T follicular helper cell (primary cell): Measurements from ENCODE around the gene SLPI.
A peak's percentile ranks its signal among the peaks of the same experiment; 100 is the strongest.

Experiments
- DNase-seq: peaks from one replicate; pipeline ENCODE4 v3.0.0-alpha.2; 2020; ENCODE audit warnings: low read depth
- total RNA-seq, 2 experiments: gene quantifications; one replicate each; lab custom pipeline; 2026; lab: John Stamatoyannopoulos, UW

The SLPI gene
- 0 to 0.06 reads per million in 2 experiments for total RNA-seq

GRCh38 chr20:45254383-45255262 lies at the start of gene SLPI:
SLPI (minus strand) TSS chr20:45254564; CDS start chr20:45254543, 21 bp downstream.
- no peak for DNase-seq

- DNase-seq: no peak
Measured at GRCh38 chr20:45303586-45304463, 49.5 kb upstream of the SLPI start.

GRCh38 chr20:45301824-45302271 lies 47.5 kb upstream of the SLPI start:
- DNase-seq: no peak

- DNase-seq: no peak
Measured at GRCh38 chr20:45300961-45301360, 46.6 kb upstream of the SLPI start.

GRCh38 chr20:45299786-45300185 lies 45.4 kb upstream of the SLPI start:
- no peak for DNase-seq

- DNase-seq: no peak
Measured at GRCh38 chr20:45297786-45298497, 43.6 kb upstream of the SLPI start.

- no peak for DNase-seq
Measured at GRCh38 chr20:45294659-45295058, 40.3 kb upstream of the SLPI start.

GRCh38 chr20:45294003-45294368 lies 39.6 kb upstream of the SLPI start:
- DNase-seq: no peak

GRCh38 chr20:45293041-45294002 lies 39.0 kb upstream of the SLPI start:
- peak; percentile 62 for DNase-seq

- no peak for DNase-seq
Measured at GRCh38 chr20:45292343-45292742, 38.0 kb upstream of the SLPI start.

GRCh38 chr20:45291526-45291925 lies 37.2 kb upstream of the SLPI start:
- DNase-seq: no peak

- peak; percentile 38 for DNase-seq
Measured at GRCh38 chr20:45290677-45291355, 36.5 kb upstream of the SLPI start.

GRCh38 chr20:45289942-45290676 lies 35.7 kb upstream of the SLPI start:
- no peak for DNase-seq

- no peak for DNase-seq
Measured at GRCh38 chr20:45288860-45289259, 34.5 kb upstream of the SLPI start.

GRCh38 chr20:45288376-45288775 lies 34.0 kb upstream of the SLPI start:
- no peak for DNase-seq

GRCh38 chr20:45283551-45284057 lies 29.2 kb upstream of the SLPI start:
- DNase-seq: no peak

- no peak for DNase-seq
Measured at GRCh38 chr20:45282700-45283550, 28.6 kb upstream of the SLPI start.

- DNase-seq: no peak
Measured at GRCh38 chr20:45279992-45280391, 25.6 kb upstream of the SLPI start.
